GM19372 (cell line): ENCODE data around the gene SLC44A5.
A peak's percentile ranks its signal among the peaks of the same experiment; 100 is the strongest.
"Not testable (repeated sequence)": the region's sequence is repeated elsewhere in the genome, so short reads cannot be mapped to it uniquely, and the experiment has no call there.

Source experiments
- ATAC-seq: cut with Tn5 transposase; IDR thresholded peaks from one replicate; pipeline ENCODE4 v1.9.1; 2021; ENCODE audit warnings: mild to moderate bottlenecking, low read depth, moderate library complexity; ENCODE audit not compliant: unreplicated experiment

Gene SLC44A5

GRCh38 chr1:75233302-75233929 lies 377.5 kb downstream of the SLC44A5 start:
- peak; percentile 91 for ATAC-seq

GRCh38 chr1:75220072-75220471 lies 390.8 kb downstream of the SLC44A5 start:
- ATAC-seq = no peak

- ATAC-seq = no peak
These were observed 396.9 kb downstream of the SLC44A5 start for GRCh38 chr1:75214017-75214416.

GRCh38 chr1:75211648-75212047 lies 399.3 kb downstream of the SLC44A5 start:
- no peak for ATAC-seq

- ATAC-seq = no peak
These were observed 402.1 kb downstream of the SLC44A5 start for GRCh38 chr1:75208862-75209261.

GRCh38 chr1:75203415-75204277 lies 407.3 kb downstream of the SLC44A5 start:
- ATAC-seq = peak; percentile 86

- ATAC-seq = no peak
These were observed 408.2 kb downstream of the SLC44A5 start for GRCh38 chr1:75202751-75203150.

GRCh38 chr1:75198761-75199160 lies 412.2 kb downstream of the SLC44A5 start:
- no peak for ATAC-seq

- ATAC-seq = no peak
These were observed 412.8 kb downstream of the SLC44A5 start for GRCh38 chr1:75198163-75198562.

- ATAC-seq = no peak
These were observed 422.0 kb downstream of the SLC44A5 start for GRCh38 chr1:75188892-75189291.

- not testable (repeated sequence) for ATAC-seq
These were observed 429.5 kb downstream of the SLC44A5 start for GRCh38 chr1:75181214-75181955.

GRCh38 chr1:75174031-75174760 lies 436.7 kb downstream of the SLC44A5 start:
- no peak for ATAC-seq

GRCh38 chr1:75172556-75172955 lies 438.4 kb downstream of the SLC44A5 start:
- no peak for ATAC-seq

GRCh38 chr1:75171876-75172275 lies 439.0 kb downstream of the SLC44A5 start:
- ATAC-seq = no peak

- no peak for ATAC-seq
These were observed 439.9 kb downstream of the SLC44A5 start for GRCh38 chr1:75170981-75171380.

GRCh38 chr1:75170011-75170410 lies 440.9 kb downstream of the SLC44A5 start:
- ATAC-seq = no peak

- no peak for ATAC-seq
These were observed 444.1 kb downstream of the SLC44A5 start for GRCh38 chr1:75166821-75167220.

- ATAC-seq = no peak
These were observed 445.6 kb downstream of the SLC44A5 start for GRCh38 chr1:75165264-75165663.

- ATAC-seq = no peak
These were observed 451.8 kb downstream of the SLC44A5 start for GRCh38 chr1:75159154-75159553.
